C4-2B (cell line): ENCODE data around the gene PHOX2A.

Experiments
- ZFX ChIP-seq: fragments of 450-650 bp; IDR thresholded peaks from 2 replicates; pipeline ENCODE4 v1.6.1; 2017
- TF ChIP-seq, protein P1 (sequence below): fragments of 450-650 bp; conservative IDR thresholded peaks from 2 replicates; pipeline ENCODE4 v1.5.1; 2017; ENCODE audit warnings: mild to moderate bottlenecking

DNA sequence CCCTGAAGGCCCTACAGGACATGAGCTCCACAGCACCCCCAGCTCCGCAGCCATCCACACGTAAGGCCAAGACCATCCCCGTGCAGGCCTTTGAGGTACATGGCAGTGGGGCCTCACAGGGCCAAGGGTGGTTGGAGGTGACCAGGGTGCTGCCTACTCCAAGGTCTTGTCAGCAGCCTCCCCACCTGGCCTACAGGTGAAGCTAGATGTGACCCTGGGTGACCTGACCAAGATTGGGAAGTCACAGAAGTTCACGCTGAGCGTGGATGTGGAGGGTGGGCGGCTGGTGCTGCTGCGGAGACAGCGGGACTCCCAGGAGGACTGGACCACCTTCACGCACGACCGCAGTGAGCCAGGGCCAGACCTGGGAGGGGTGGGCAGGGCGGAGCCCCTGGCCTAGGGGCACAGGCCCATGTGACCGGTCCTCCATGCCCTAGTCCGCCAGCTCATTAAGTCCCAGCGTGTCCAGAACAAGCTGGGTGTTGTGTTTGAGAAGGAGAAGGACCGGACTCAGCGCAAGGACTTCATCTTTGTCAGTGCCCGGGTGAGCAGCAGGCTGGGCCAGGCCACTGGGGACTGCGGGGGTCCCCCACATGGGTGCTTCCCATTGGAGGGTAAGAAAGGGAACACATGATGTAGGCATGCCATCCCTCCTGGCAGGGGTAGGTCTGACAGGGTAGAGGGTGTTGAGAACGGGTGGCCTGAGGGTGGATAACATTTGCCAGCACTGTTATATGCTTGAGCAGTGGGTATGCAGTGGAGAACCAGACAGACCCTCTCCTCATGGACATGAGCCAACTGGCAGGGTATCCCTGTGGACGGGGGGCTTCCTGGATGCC is 13.8 kb downstream of the PHOX2A start:
- TF ChIP-seq, protein P1, sequence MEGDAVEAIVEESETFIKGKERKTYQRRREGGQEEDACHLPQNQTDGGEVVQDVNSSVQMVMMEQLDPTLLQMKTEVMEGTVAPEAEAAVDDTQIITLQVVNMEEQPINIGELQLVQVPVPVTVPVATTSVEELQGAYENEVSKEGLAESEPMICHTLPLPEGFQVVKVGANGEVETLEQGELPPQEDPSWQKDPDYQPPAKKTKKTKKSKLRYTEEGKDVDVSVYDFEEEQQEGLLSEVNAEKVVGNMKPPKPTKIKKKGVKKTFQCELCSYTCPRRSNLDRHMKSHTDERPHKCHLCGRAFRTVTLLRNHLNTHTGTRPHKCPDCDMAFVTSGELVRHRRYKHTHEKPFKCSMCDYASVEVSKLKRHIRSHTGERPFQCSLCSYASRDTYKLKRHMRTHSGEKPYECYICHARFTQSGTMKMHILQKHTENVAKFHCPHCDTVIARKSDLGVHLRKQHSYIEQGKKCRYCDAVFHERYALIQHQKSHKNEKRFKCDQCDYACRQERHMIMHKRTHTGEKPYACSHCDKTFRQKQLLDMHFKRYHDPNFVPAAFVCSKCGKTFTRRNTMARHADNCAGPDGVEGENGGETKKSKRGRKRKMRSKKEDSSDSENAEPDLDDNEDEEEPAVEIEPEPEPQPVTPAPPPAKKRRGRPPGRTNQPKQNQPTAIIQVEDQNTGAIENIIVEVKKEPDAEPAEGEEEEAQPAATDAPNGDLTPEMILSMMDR: no peak
- TF ChIP-seq ZFX: no peak
